Neural cell (in vitro differentiated cells): ENCODE results near the gene PPM1A. TPM values are rescaled to one million over a fixed set of nuclear protein-coding genes. Genes with fewer than 3 reads are reported as not detected.

ENCODE experiments used
- H2AFZ ChIP-seq: fragments of 200-600, 300-800 bp; sonication (generic), shearing (Covaris generic); 2 replicates; pipeline ENCODE4 v1.6.0; 2014; ENCODE audit warnings: low read depth, mild to moderate bottlenecking, antibody characterized with exemption, low read length, moderate library complexity
- H3F3A ChIP-seq: fragments of 200-600 bp; shearing (Covaris generic); 2 replicates; pipeline ENCODE4 v1.6.1; 2016; ENCODE audit warnings: mild to moderate bottlenecking, moderate library complexity, mixed read lengths, antibody characterized with exemption, low read length; ENCODE audit not compliant: insufficient read depth, poor library complexity, severe bottlenecking
- H3K27ac ChIP-seq: fragments of 200-600, 300-800 bp; sonication (generic), shearing (Covaris generic); 2 replicates; pipeline ENCODE4 v1.5.1; 2014; ENCODE audit warnings: mild to moderate bottlenecking, low read length, moderate library complexity
- H3K27me3 ChIP-seq: fragments of 300-800, 200-600 bp; sonication (generic), shearing (Covaris generic); 2 replicates; pipeline ENCODE4 v1.6.0; 2014; ENCODE audit warnings: mild to moderate bottlenecking, low read depth, low read length, moderate library complexity; ENCODE audit not compliant: insufficient read depth
- H3K36me3 ChIP-seq: fragments of 300-800, 200-600 bp; sonication (generic), shearing (Covaris generic); 2 replicates; pipeline ENCODE4 v1.5.1; 2014; ENCODE audit warnings: mild to moderate bottlenecking, antibody characterized with exemption, low read length, moderate library complexity; ENCODE audit not compliant: insufficient read depth
- H3K4me2 ChIP-seq: fragments of 300-800, 200-600 bp; sonication (generic), shearing (Covaris generic); 2 replicates; pipeline ENCODE4 v1.6.0; 2014; ENCODE audit warnings: mild to moderate bottlenecking, low read length
- H3K4me3 ChIP-seq: fragments of 300-800, 200-600 bp; sonication (generic), shearing (Covaris generic); 2 replicates; pipeline ENCODE4 v1.5.1; 2014; ENCODE audit warnings: mild to moderate bottlenecking, low read length, moderate library complexity
- H3K79me2 ChIP-seq: fragments of 200-600 bp; shearing (Covaris generic); replicated peaks from 2 replicates; pipeline ENCODE4 v1.6.0; 2014; ENCODE audit warnings: mild to moderate bottlenecking, low read length, moderate library complexity; ENCODE audit not compliant: insufficient read depth
- H3K9ac ChIP-seq: fragments of 300-800, 200-600 bp; sonication (generic), shearing (Covaris generic); 2 replicates; pipeline ENCODE4 v1.6.1; 2016; ENCODE audit warnings: mild to moderate bottlenecking, low read length, mixed read lengths
- H3K9me2 ChIP-seq: fragments of 200-600 bp; shearing (Covaris generic); 2 replicates; pipeline ENCODE4 v1.6.1; 2016; ENCODE audit warnings: mild to moderate bottlenecking, low read length, mixed read lengths; ENCODE audit not compliant: insufficient read depth
- H3K9me3 ChIP-seq: fragments of 200-600, 300-800 bp; sonication (generic), shearing (Covaris generic); 2 replicates; pipeline ENCODE4 v1.6.1; 2016; ENCODE audit warnings: mild to moderate bottlenecking, mixed run types, low read length, moderate library complexity, mixed read lengths
- H4K20me1 ChIP-seq: fragments of 200-600 bp; shearing (Covaris generic); 2 replicates; pipeline ENCODE4 v1.6.1; 2016; ENCODE audit warnings: mild to moderate bottlenecking, mixed run types; ENCODE audit not compliant: insufficient read depth
- CTCF ChIP-seq: fragments of 450-650 bp; IDR thresholded peaks from 2 replicates; pipeline ENCODE4 v1.5.1; 2014; ENCODE audit warnings: antibody characterized with exemption, mild to moderate bottlenecking, moderate library complexity; ENCODE audit not compliant: poor library complexity, severe bottlenecking
- EP300 ChIP-seq: fragments of 450-650 bp; conservative IDR thresholded peaks from 2 replicates; pipeline ENCODE4 v1.6.1; 2014; ENCODE audit warnings: antibody characterized with exemption, mild to moderate bottlenecking, moderate library complexity; ENCODE audit not compliant: poor library complexity, severe bottlenecking
- EZH2 ChIP-seq: fragments of 200-600, 300-800 bp; shearing (Covaris generic), sonication (generic); IDR thresholded peaks from 2 replicates; pipeline ENCODE4 v1.6.1; 2014; ENCODE audit warnings: antibody characterized with exemption, low read length, borderline replicate concordance, mild to moderate bottlenecking; ENCODE audit not compliant: insufficient read depth, poor library complexity, severe bottlenecking
- MXI1 ChIP-seq: fragments of 450-650 bp; conservative IDR thresholded peaks from 2 replicates; pipeline ENCODE4 v1.6.1; 2014; ENCODE audit warnings: antibody characterized with exemption, mild to moderate bottlenecking; ENCODE audit not compliant: poor library complexity, severe bottlenecking
- POLR2AphosphoS5 ChIP-seq: IDR thresholded peaks from 2 replicates; pipeline ENCODE4 v1.6.1; 2012
- RAD21 ChIP-seq: fragments of 450-650 bp; conservative IDR thresholded peaks from 2 replicates; pipeline ENCODE4 v1.6.1; 2014; ENCODE audit warnings: antibody characterized with exemption, mild to moderate bottlenecking, moderate library complexity
- REST ChIP-seq: IDR thresholded peaks from 2 replicates; pipeline ENCODE4 v1.6.1; 2012; ENCODE audit warnings: borderline replicate concordance
- SMC3 ChIP-seq: fragments of 450-650 bp; conservative IDR thresholded peaks from 2 replicates; pipeline ENCODE4 v1.6.1; 2014; ENCODE audit warnings: antibody characterized with exemption, mild to moderate bottlenecking, moderate library complexity; ENCODE audit not compliant: poor library complexity
- TAF1 ChIP-seq: IDR thresholded peaks from 2 replicates; pipeline ENCODE4 v1.6.1; 2012; ENCODE audit warnings: low read depth
- polyA plus RNA-seq: library from polyadenylated mRNA; depleted of rRNA; stranded (reverse); fragments of >200 nt; gene quantifications from 2 replicates; pipeline ENCODE4 v1.2.3, GENCODE V29; 2014

Gene PPM1A
- polyA plus RNA-seq, 1 donor from 2014 or later = 52.1 TPM

- Histone ChIP-seq H3K4me2 (no peak overlapping the region), H3K9me3 (no peaks in the 10 kb centered on the region), H3K4me3 (no peak overlapping the region), H2AFZ (no peak overlapping the region), H3K9me2 (no peaks in the 10 kb centered on the region), H3F3A (no peaks in the 10 kb centered on the region), H3K36me3 (peaks cover 9% of the 10 kb centered on the region), H3K9ac (no peak overlapping the region), H4K20me1 (no peaks in the 10 kb centered on the region), H3K27ac (no peak overlapping the region), H3K79me2 (no peaks in the 10 kb centered on the region), H3K27me3 (no peaks in the 10 kb centered on the region)
- TF ChIP-seq EP300 (no peak), RAD21 (no peak), REST (no peak), TAF1 (no peak), EZH2 (no peak), POLR2AphosphoS5 (no peak), CTCF (no peak), MXI1 (no peak), SMC3 (no peak)
Measured at GRCh38 chr14:60294411-60295069, 45.5 kb downstream of the PPM1A start.

- Histone ChIP-seq H3F3A (no peaks in the 10 kb centered on the region), H3K79me2 (no peaks in the 10 kb centered on the region), H3K9ac (no peak overlapping the region), H3K4me2 (no peak overlapping the region), H2AFZ (no peak overlapping the region), H3K9me3 (no peaks in the 10 kb centered on the region), H3K36me3 (no peaks in the 10 kb centered on the region), H3K4me3 (no peak overlapping the region), H3K27me3 (no peaks in the 10 kb centered on the region), H4K20me1 (no peaks in the 10 kb centered on the region), H3K27ac (no peak overlapping the region), H3K9me2 (no peaks in the 10 kb centered on the region)
- TF ChIP-seq TAF1 (no peak), POLR2AphosphoS5 (no peak), CTCF (no peak), EZH2 (no peak)
Measured at GRCh38 chr14:60300019-60300418, 51.0 kb downstream of the PPM1A start.
